Left lung (tissue), 10 donors: ENCODE data around the gene CBX8. TPM values are rescaled to one million over a fixed set of nuclear protein-coding genes. Genes with fewer than 3 reads are reported as not detected.

Source experiments
- ATAC-seq: fragments of 200-7000 bp; cut with Tn5 transposase; one replicate; pipeline ENCODE4 v1.9.1; 2020; ENCODE audit warnings: moderate library complexity
- DNase-seq, 4 donors: peaks; one replicate each; pipeline ENCODE4 v3.0.0-alpha.2; 2013 to 2020
- H3K27ac ChIP-seq, 2 donors: fragments of 200-600 bp; sonication (generic) in 1 of 2; one replicate each; pipeline versions ENCODE4 v1.5.0 to v1.8.0; 2020 to 2021
- H3K27me3 ChIP-seq, 2 donors: fragments of 200-600 bp; sonication (generic) in 1 of 2; one replicate each; pipeline versions ENCODE4 v1.5.0 to v1.8.0; 2020 to 2021
- H3K36me3 ChIP-seq, 2 donors: fragments of 200-600 bp; sonication (generic) in 1 of 2; one replicate each; pipeline versions ENCODE4 v1.5.0 to v1.8.0; 2020 to 2021
- H3K4me1 ChIP-seq, 2 donors: fragments of 200-600 bp; one replicate each; pipeline ENCODE4 v1.8.0; 2021
- H3K4me3 ChIP-seq, 2 donors: fragments of 200-600 bp; sonication (generic) in 1 of 2; one replicate each; pipeline versions ENCODE4 v1.5.0 to v1.8.0; 2020 to 2021; ENCODE audit warnings: mild to moderate bottlenecking in 1 of 2
- H3K9me3 ChIP-seq, 2 donors: fragments of 200-600 bp; sonication (generic) in 1 of 2; one replicate each; pipeline versions ENCODE4 v1.5.0 to v1.8.0; 2020 to 2021
- intact Hi-C, 2 donors: fragments of 100-400 bp; cut with DNase I; formaldehyde crosslinking; loops; one replicate each; pipeline versions ENCODE4 v1.11.2 to v1.14.2; 2022
- polyA plus RNA-seq, 6 donors: library from polyadenylated mRNA; unstranded; fragments of 120-200 nt; gene quantifications; one replicate each; pipeline ENCODE4 v1.2.1, GENCODE V29; 2013; ENCODE audit not compliant: insufficient read length in 6 of 6
- total RNA-seq, 2 donors: library from RNA; stranded (reverse); fragmentation: NEBNext Ultra II Directional; extraction: Animal tissue kit (Norgen Biotek cat#: 25700); gene quantifications; one replicate each; pipeline ENCODE4 v1.2.1, GENCODE V29; 2021
- TF ChIP-seq, protein P1 (sequence below), 2 donors: fragments of 200-600 bp; sonication (generic) in 1 of 2; IDR thresholded peaks; one replicate each; pipeline versions ENCODE4 v1.5.0 to v1.8.0; 2021; ENCODE audit warnings: antibody characterized with exemption in 2 of 2
- donor health status: DM: no; HTN: yes; CAD: no.
- donor health status: DM: no; HTN: no; CAD: no.

CBX8 gene
- total and polyA plus RNA-seq, 8 donors, result 7.3 to 11.4 (median 8.9) TPM

- H3K36me3 ChIP-seq, result peaks cover 0 to 11% of the 10 kb centered on the region in 2 donors
- peak in 1 of 4 donors; percentile 78 for DNase-seq
- intact Hi-C loops, result no loop called here
Observed at GRCh38 chr17:79798299-79799173, 1.7 kb upstream of the CBX8 start.

DNA sequence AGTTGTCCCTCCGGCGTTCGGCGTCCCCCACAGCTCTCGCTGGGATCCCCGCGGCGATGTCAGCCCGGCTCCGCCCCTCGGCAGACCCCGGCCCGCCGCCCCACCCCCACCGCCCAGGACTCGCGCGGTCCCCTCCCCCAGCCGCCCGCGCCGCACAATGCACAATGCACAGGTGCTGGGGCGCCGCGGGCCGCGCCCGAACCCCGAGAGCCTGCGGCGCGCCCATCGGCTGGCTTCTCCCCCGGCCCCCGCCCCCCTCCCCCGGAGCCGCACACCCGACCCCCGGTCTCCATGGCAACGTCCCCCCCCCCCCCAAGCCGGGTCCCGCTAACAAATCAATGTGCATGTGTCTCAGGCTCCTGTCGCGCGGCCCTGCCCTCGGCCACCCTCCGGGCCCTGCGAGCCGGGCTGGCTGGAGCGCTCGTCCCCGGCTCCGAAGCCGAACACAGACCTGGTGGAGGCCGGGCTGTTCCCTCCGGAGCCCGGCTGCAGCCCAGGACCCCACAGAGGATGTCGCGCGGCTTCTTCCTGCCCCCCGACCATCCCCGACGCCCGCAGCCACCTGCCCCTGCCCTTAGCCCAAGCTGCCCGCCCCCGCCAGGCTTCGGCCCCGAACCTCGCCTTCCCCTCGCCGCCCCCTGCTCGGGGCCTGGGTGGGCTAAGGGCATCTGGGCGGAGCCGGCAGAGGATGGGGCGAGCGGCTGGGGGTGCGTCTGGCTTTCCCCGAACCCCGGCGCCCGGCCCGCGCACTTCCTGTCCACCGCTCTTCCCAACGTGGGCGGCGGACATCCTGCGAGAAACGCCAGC is 818 bp upstream of the CBX8 start:
- intact Hi-C loops, result no loop called here
- Histone ChIP-seq H3K36me3 (peaks cover 0 to 11% of the 10 kb centered on the region in 2 donors), H3K9me3 (no peaks in the 10 kb centered on the region), H3K27me3 (peaks cover 53 to 70% of the 10 kb centered on the region in 2 donors), H3K4me3 (peak overlapping the region; percentile 42 to 64), H3K4me1 (peaks cover 33 to 62% of the 10 kb centered on the region in 2 donors), H3K27ac (peak overlapping the region; percentile 53 to 84)
- peak; percentile 20 for ATAC-seq
- peak in 1 of 4 donors; percentile 84 for DNase-seq
- TF ChIP-seq, protein P1, sequence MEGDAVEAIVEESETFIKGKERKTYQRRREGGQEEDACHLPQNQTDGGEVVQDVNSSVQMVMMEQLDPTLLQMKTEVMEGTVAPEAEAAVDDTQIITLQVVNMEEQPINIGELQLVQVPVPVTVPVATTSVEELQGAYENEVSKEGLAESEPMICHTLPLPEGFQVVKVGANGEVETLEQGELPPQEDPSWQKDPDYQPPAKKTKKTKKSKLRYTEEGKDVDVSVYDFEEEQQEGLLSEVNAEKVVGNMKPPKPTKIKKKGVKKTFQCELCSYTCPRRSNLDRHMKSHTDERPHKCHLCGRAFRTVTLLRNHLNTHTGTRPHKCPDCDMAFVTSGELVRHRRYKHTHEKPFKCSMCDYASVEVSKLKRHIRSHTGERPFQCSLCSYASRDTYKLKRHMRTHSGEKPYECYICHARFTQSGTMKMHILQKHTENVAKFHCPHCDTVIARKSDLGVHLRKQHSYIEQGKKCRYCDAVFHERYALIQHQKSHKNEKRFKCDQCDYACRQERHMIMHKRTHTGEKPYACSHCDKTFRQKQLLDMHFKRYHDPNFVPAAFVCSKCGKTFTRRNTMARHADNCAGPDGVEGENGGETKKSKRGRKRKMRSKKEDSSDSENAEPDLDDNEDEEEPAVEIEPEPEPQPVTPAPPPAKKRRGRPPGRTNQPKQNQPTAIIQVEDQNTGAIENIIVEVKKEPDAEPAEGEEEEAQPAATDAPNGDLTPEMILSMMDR (IDR thresholded peaks at IDR 0.05), result no peak

More at GRCh38 chr17:79798299-79799173, 1.7 kb upstream of the CBX8 start:
- Histone ChIP-seq H3K27ac (no peak overlapping the region), H3K4me1 (peaks cover 33 to 65% of the 10 kb centered on the region in 2 donors), H3K9me3 (no peaks in the 10 kb centered on the region), H3K4me3 (peak overlapping the region; percentile 42 to 64), H3K27me3 (peaks cover 58 to 70% of the 10 kb centered on the region in 2 donors)
- ATAC-seq, result no peak
- TF ChIP-seq, protein P1 (IDR thresholded peaks at IDR 0.05), result no peak

- peaks cover 0 to 11% of the 10 kb centered on the region in 2 donors for H3K36me3 ChIP-seq
- H3K9me3 ChIP-seq, result no peaks in the 10 kb centered on the region
- no peak for ATAC-seq
- TF ChIP-seq, protein P1 (IDR thresholded peaks at IDR 0.05), result no peak
- peaks cover 33 to 60% of the 10 kb centered on the region in 2 donors for H3K4me1 ChIP-seq
- DNase-seq, result no peak
- H3K27me3 ChIP-seq, result peaks cover 53 to 70% of the 10 kb centered on the region in 2 donors
- H3K4me3 ChIP-seq, result peak overlapping the region; percentile 64
- intact Hi-C loops, result no loop called here
- H3K27ac ChIP-seq, result peak overlapping the region; percentile 75 to 84
Observed at GRCh38 chr17:79796444-79796762, 474 bp downstream of the CBX8 start.

- H3K4me3 ChIP-seq, result peak overlapping the region; percentile 64
- H3K36me3 ChIP-seq, result peaks cover 0 to 11% of the 10 kb centered on the region in 2 donors
- peaks cover 53 to 70% of the 10 kb centered on the region in 2 donors for H3K27me3 ChIP-seq
- DNase-seq, result peak in 1 of 4 donors; percentile 2
- peaks cover 30 to 59% of the 10 kb centered on the region in 2 donors for H3K4me1 ChIP-seq
- H3K9me3 ChIP-seq, result no peaks in the 10 kb centered on the region
- TF ChIP-seq, protein P1 (IDR thresholded peaks at IDR 0.05), result no peak
- ATAC-seq, result no peak
- intact Hi-C loops, result no loop called here
- no peak overlapping the region for H3K27ac ChIP-seq
Observed at GRCh38 chr17:79795795-79796443, 958 bp downstream of the CBX8 start.
